Calu3 (cell line): ENCODE results near the gene FAM149A. TPM values are rescaled to one million over a fixed set of nuclear protein-coding genes. Genes with fewer than 3 reads are reported as not detected.

ENCODE experiments used
- BruUV-seq: library from RNA; stranded (reverse); fragments of 400-500 nt; replicated peaks from 2 replicates; lab custom pipeline; 2021; lab: Mats Ljungman, UMichigan
- CTCF ChIA-PET: fragments of 300-600 bp; sonication (Branson Sonifier 250); formaldehyde crosslinking; loops from one replicate; lab custom pipeline; 2022; ENCODE audit warnings: antibody characterized with exemption; lab: Charles Lee
- DNase-seq: peaks from one replicate; pipeline ENCODE4 v3.0.0; 2022
- H3K27ac Mint-ChIP-seq: one replicate; pipeline ENCODE4 v1.8.0; 2022; ENCODE audit warnings: mixed read lengths; ENCODE audit not compliant: unreplicated experiment
- H3K27me3 Mint-ChIP-seq: one replicate; pipeline ENCODE4 v1.8.0; 2022; ENCODE audit warnings: mixed read lengths; ENCODE audit not compliant: unreplicated experiment
- H3K36me3 Mint-ChIP-seq: one replicate; pipeline ENCODE4 v1.8.0; 2022; ENCODE audit warnings: mild to moderate bottlenecking, moderate library complexity, mixed read lengths; ENCODE audit not compliant: insufficient read depth, unreplicated experiment
- H3K4me1 Mint-ChIP-seq: one replicate; pipeline ENCODE4 v1.8.0; 2022; ENCODE audit warnings: mild to moderate bottlenecking, low read depth, mixed read lengths; ENCODE audit not compliant: unreplicated experiment
- H3K4me3 Mint-ChIP-seq: one replicate; pipeline ENCODE4 v1.8.0; 2022; ENCODE audit warnings: mild to moderate bottlenecking, low read depth, moderate library complexity, mixed read lengths; ENCODE audit not compliant: unreplicated experiment
- H3K9me3 Mint-ChIP-seq: one replicate; pipeline ENCODE4 v1.8.0; 2022; ENCODE audit warnings: low read depth, mixed read lengths; ENCODE audit not compliant: unreplicated experiment
- intact Hi-C: fragments of 100-400 bp; cut with micrococcal nuclease; formaldehyde crosslinking; loops from one replicate; pipeline ENCODE4 v1.10.0; 2022; ENCODE audit not compliant: unreplicated experiment
- total RNA-seq: library from RNA; stranded (reverse); gene quantifications from 2 replicates; pipeline ENCODE4 v1.2.3, GENCODE V29; 2022
- TF ChIP-seq, protein P1 (sequence below): fragments of 200-600 bp; IDR thresholded peaks from one replicate; pipeline ENCODE4 v1.8.0; 2022; ENCODE audit warnings: antibody characterized with exemption; ENCODE audit not compliant: unreplicated experiment

The FAM149A gene
- total RNA-seq, 1 experiment from 2014 or later = 45.5 TPM

DNA sequence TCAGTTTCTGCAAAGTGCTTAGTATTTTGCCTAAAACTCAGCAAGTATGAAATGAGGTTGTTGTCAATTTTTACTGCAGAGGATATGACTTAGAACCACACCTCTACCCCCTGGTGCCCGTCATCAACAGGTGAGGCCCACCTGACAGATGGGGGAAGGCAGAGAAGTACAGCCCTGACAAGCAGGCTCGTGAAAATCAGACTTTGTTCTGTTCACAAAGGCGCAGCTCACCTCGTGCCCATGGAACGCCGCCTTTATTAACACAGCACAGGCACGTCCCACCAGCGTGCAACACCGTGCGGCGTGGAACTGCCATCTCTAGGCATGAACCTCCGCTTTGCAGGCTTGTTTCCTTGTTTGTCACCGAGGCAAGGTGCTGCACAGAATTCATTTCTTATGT, 100.2 kb downstream of the FAM149A start:
- Mint-ChIP-seq H3K9me3 (peaks cover 3% of the 10 kb centered on the region), H3K4me3 (no peak overlapping the region), H3K27me3 (no peaks in the 10 kb centered on the region), H3K36me3 (peaks cover 12% of the 10 kb centered on the region), H3K27ac (no peak overlapping the region), H3K4me1 (peaks cover 7% of the 10 kb centered on the region)
- TF ChIP-seq, protein P1, sequence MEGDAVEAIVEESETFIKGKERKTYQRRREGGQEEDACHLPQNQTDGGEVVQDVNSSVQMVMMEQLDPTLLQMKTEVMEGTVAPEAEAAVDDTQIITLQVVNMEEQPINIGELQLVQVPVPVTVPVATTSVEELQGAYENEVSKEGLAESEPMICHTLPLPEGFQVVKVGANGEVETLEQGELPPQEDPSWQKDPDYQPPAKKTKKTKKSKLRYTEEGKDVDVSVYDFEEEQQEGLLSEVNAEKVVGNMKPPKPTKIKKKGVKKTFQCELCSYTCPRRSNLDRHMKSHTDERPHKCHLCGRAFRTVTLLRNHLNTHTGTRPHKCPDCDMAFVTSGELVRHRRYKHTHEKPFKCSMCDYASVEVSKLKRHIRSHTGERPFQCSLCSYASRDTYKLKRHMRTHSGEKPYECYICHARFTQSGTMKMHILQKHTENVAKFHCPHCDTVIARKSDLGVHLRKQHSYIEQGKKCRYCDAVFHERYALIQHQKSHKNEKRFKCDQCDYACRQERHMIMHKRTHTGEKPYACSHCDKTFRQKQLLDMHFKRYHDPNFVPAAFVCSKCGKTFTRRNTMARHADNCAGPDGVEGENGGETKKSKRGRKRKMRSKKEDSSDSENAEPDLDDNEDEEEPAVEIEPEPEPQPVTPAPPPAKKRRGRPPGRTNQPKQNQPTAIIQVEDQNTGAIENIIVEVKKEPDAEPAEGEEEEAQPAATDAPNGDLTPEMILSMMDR = no peak
- intact Hi-C loops = loop anchor here (5.0 to 10.0 kb wide), 2 partner anchors 60 to 137 kb away; partner anchors contain the start of genes F11 and TLR3
- no TSS peak for BruUV-seq
- CTCF ChIA-PET = no interaction called here
- no peak for DNase-seq

DNA sequence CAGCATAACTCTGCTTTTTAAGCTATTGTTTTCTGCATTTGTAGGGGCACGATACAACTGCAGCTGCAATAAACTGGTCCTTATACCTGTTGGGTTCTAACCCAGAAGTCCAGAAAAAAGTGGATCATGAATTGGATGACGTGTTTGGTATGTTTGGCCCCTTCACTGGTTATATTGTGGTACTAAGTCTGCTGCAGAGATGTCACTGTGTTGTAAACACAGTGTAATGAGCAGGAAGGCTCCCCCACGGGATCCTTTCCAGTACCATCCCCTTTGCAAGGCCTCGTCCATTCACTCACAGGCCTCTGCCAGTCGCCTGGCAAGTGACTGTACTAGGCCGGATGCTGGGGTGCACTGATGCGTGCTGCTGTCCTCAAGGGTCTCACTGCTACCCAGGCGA, 100.7 kb downstream of the FAM149A start:
- no peak overlapping the region for H3K4me3 Mint-ChIP-seq
- H3K36me3 Mint-ChIP-seq = peaks cover 12% of the 10 kb centered on the region

DNA sequence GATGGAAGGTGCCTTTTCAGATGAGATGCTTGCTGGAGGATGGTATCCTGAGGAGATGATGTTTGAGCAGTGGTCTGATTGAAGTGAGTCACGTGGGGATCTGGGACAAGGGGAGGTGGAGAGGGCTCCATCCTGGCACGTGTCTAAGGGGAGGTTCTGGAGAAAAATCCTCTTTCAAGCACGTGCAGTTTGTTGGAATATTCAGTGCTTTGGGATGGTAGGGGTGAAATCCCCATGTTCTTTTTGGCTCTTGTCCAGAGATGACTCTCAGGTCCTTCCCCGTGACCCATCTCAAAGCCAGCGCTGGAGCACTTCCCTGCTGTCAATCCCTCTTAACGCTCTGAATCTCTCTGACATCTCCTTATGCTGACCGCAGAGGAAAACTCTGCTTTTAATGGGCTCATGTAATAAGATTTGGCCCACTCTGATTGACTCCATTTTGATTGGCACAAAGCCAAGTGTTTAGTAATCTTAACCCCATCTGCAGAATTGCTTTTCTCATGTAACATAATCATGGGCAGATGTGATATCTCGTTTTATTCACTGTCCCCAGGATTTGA, 112.0 kb downstream of the FAM149A start:
- peaks cover 4% of the 10 kb centered on the region for H3K9me3 Mint-ChIP-seq
- CTCF ChIA-PET = no interaction called here
- no TSS peak for BruUV-seq
- no peak overlapping the region for H3K27ac Mint-ChIP-seq
- H3K4me1 Mint-ChIP-seq = no peaks in the 10 kb centered on the region
- no peak overlapping the region for H3K4me3 Mint-ChIP-seq
- no peaks in the 10 kb centered on the region for H3K27me3 Mint-ChIP-seq
- TF ChIP-seq, protein P1 = no peak
- intact Hi-C loops = no loop called here
- no peak for DNase-seq
- no peaks in the 10 kb centered on the region for H3K36me3 Mint-ChIP-seq

More for the DNA sequence above, 100.7 kb downstream of the FAM149A start:
- TF ChIP-seq, protein P1 = no peak
- intact Hi-C loops = loop anchor here (10.0 kb wide), 1 partner anchor 60 kb away; the partner anchor contains the start of gene F11
- CTCF ChIA-PET = no interaction called here
- BruUV-seq = no TSS peak
- H3K27ac Mint-ChIP-seq = no peak overlapping the region
- peaks cover 7% of the 10 kb centered on the region for H3K4me1 Mint-ChIP-seq
- no peak for DNase-seq
- H3K9me3 Mint-ChIP-seq = peaks cover 3% of the 10 kb centered on the region
- no peaks in the 10 kb centered on the region for H3K27me3 Mint-ChIP-seq

DNA sequence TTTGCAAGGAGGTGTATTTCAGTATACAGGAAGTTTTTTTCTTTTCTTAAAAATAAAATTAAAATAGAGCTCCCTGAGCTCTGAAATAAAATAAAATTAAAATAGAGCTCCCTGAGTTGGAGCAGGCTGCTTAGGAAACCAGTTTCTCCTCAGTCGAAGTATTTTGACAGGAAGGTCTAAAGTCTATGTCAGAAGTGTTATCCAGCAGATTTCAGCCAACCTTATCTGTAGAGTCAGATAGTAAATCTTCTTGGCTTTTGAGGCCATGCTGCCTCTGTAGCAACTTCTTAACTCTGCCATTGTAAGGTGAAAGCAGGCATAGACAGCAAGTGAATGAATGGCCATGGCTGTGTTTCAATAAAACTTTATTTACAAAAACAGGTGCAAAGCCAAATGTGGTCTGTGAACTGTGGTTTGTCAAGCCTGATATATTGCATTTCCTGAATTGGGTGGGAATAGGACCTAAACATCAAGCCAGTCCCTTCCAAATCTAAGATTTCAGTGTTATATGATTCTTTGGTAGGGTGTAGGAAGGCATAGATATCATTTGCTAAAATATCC, 113.3 kb downstream of the FAM149A start:
- Mint-ChIP-seq H3K27ac (no peak overlapping the region), H3K27me3 (no peaks in the 10 kb centered on the region), H3K4me1 (no peaks in the 10 kb centered on the region), H3K9me3 (peaks cover 4% of the 10 kb centered on the region), H3K4me3 (no peak overlapping the region), H3K36me3 (no peaks in the 10 kb centered on the region)
- TF ChIP-seq, protein P1 = no peak
- intact Hi-C loops = no loop called here
- no TSS peak for BruUV-seq
- no peak for DNase-seq
- CTCF ChIA-PET = no interaction called here
